GM11168 (cell line): ENCODE measurements around the gene GRIK1.

ENCODE experiments used
- in situ Hi-C: fragments of 300-500 bp; cut with MboI; formaldehyde crosslinking; loops from one replicate; pipeline ENCODE4 v1.12.0; 2022; ENCODE audit warnings: low sequenced_read_pairs; ENCODE audit not compliant: unreplicated experiment

Gene GRIK1

DNA sequence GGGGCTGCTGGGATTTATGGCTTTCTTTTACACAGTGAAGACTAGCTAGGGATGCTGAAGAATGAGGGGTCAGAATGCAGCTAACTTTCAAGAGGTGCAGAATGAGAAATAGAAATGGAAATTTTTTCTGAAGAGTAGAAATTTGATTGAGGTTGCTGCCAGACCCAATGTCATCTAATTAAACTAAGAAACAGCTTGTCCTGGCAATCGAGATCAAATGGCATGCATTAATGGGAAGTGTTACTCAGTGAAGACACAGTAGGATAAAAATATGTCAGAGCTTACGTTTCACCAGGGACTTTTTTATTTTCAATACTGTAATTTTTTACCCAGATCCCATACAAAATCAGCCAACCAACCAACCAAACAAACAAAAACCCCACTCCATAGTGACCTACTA lies 306.0 kb downstream of the GRIK1 start:
- in situ Hi-C loops, result no loop called here

DNA sequence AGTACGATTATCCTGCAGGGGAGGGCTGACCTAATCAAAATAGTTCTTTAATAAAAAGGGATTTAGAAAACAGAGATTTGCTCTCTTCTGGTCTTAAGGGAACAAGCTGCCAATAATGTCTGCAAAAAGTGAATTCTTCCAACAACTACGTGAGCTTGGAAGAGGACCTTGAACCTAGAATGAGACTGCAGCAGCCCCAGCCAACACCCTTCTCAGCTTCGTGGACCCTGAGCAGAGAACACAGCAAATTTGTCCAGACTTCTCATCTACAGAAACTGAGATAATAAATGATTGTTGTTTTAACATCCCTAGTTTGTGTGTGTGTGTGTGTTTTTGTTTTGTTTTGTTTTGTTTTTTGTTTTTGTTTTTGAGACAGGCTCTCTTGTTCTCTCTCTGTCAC lies 309.4 kb downstream of the GRIK1 start:
- in situ Hi-C loops, result no loop called here

DNA sequence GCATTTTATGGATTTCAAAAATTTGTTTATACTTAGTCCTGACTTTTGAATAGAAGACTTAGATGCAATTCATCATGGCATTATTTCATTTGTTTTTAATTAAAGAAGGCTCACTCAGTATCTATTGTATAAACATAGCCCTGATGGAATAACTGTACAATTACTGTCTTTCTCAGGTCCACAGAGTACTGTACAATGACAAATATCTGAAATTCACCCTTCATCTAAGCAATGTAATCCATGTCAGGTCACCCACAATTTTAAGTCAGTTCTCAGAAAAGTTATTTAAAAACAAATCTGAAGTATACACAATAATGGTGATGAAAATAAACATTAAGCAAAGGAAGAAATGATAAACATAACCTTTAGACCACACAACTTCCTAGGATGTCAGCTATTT lies 311.9 kb downstream of the GRIK1 start:
- in situ Hi-C loops, result no loop called here

DNA sequence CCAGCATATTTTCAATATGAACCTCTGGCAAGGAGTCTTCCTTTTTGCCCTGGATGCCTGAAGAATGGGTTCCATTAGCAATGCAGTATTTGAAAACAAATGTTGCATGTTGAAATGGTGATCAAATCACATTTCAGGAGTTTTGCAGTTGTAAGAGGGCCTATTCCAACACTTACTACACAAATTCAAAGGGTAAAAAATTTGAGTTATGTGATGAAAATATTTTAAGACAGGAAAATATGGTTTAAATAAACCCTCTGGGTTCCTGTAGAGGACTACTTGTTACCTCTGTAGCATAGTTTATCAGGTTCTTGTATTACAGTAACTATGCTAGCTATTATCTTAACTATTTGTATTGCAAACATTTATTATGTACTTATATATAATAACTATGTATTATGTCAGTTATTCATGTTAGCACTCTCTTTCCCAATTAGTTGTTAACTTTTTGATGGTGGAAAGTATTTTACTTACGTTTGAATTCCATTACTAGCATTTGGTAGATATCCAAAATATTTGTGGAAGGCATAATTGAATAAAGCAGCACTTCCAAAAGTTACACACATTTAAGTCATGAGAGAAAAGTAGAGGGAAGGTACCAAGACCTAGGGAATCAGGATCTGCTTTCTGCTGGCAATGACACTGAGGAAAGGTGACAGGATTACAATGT lies 312.9 kb downstream of the GRIK1 start:
- in situ Hi-C loops, result no loop called here

DNA sequence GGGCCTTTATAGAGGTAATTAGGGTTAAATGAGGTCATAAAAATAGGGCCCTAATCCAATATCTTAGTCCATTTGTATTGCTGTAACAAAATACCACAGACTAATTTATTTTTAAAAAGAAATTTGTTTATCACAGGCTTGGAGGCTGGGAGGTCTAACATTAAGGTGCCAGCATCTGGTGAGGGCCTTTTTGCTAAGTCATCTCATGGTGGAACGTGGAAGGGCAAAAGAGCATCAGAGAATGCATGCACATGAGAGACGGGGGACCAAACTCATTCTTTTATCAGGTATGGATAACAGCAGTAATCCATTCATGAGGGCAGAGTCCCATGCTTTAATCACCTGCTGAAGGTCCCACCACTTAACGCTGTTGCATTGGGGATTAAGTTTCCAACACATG lies 313.8 kb downstream of the GRIK1 start:
- in situ Hi-C loops, result no loop called here

DNA sequence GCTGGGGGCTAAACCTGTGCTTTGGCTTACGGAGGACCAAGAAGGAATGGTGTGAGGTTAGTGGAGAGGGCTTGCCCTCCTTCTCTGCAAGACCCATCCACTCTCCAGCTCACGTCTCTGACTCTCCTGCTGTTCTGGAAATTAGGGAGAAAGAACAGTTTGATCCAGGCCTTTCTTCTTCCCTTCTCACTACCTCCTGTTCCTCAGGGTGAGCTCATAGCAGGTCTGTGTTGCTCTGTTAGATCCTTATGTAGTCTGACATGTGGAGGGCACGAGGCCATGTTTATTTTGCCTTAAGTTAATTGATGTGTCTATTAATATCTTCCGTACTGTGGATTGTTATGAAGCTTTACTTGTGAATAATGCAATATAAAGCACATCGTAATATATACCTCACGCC lies 315.0 kb downstream of the GRIK1 start:
- in situ Hi-C loops, result no loop called here

DNA sequence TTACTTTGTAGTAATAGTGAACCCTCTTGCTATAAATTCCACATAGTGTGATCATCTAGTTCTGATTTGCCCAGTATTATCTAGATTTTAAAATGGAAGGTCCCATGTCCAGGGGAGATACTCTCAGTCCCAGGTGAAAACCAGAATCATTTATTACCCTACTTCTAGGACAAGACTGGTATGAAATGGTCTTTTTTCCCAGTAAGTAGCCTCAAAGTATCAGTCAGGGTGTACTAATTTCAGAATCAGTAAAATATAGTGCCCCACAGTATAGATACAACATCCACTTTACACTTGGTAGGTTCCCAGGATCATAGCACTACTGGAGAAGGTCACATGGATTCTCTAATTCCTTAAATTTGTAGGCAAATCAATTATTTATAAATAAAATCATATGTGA lies 318.3 kb downstream of the GRIK1 start:
- in situ Hi-C loops, result no loop called here

DNA sequence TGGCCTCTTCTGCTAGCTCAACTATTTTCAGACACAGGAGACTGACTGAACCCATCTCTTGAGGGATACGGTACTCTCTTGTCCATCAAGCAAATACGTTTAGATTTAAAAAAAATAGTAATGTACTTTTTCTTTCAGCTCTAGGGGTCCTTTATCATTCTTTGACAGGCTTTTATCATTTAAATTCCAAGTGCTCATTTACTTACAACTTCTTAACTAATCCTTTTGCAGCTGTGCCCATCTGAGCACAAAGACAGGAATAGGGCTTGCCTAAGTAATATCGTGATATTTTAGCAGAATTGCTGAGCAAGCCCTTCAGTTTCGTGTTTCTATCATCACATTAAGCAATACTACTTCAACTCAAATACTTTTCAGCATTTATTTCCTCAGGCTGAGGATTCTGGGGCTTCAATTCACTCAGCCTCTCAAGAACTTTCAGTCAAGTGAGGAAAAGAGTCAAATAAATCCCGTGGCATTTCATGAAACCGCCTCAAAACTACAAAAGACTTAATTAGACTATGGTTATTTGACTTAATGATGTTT lies 323.5 kb downstream of the GRIK1 start:
- in situ Hi-C loops, result no loop called here

DNA sequence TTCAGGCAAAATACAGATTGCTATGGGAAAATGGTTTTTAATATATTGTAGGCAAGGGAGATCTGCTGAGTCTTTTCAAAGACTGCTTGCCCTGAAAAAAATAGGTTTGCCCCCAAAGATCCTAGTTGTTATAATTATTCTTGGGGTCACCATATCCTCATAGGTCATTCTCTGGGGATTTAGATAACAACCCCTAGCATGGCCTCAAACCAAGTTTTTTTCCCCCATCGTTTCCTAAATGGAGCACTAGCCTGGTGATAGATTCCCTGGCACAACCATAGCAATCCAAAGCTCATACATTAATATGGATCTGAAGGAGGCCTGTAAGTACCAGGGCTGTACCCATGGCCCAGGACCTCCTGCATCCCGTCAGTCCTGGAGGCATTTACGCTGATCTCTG lies 325.9 kb downstream of the GRIK1 start:
- in situ Hi-C loops, result no loop called here

DNA sequence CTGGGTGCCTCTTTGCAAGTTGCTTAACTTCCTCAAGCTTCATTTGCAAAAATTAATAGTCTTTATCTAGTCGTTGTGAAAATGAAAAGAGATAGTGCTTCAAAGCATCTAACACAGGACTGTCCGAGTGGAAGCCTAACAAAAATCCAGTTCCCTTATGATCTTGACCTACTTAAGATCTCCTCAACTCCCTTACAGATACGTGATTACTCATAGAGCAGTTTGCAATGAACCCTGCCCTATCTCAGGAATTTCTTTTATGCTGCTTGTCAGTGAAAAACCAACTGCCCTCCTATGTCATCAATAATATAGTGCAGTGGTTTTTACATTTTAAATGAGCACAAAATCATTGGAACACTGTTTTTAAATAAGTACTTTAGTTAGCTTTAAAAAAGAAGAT lies 326.8 kb downstream of the GRIK1 start:
- in situ Hi-C loops, result no loop called here

DNA sequence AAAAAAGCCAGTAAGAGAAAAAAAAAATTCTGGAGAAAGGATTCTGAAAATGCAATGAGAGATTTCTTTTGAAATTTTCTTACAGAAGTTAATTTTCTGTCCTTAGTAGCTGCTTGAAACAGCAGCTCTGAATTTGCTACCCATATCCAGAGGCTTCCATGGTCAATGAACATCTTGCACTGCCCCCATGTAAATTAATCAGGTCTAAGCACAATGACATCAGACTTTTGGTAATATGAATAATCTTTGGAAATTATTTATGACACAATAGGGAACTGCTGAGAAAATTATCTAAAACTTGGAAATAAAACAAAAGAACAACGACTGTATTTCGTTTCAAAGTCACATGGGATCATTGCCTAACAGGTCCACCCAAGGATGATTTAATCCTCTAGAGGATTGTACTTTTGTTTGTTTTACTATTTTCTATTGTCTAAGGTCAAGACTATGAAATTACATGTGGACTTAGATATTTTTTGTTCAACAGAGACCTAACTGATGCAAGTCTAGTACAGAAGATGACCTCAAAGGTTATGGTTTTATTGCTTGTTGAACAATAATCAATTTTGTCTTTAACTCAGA lies 328.9 kb downstream of the GRIK1 start:
- in situ Hi-C loops, result no loop called here

DNA sequence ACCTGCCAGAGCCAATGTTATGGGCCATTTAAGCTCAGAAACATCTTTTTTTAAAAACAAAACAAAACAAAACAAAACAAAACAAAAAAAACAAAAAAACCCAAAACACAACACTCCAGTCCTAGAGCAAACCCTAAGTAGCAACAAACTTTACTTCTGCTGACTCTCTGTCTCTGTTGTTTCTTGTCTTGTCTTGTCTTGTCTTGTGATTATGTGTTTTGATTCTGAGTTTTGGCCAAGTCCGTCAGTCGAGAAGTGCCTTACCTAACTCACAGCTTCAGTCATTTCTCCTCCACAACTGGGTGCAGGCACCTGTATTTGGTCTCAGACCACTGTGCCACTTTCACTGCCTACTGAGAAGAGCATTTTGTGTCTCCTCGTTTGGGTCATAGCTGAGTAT lies 333.2 kb downstream of the GRIK1 start:
- in situ Hi-C loops, result loop anchor here (5.0 kb wide), 1 partner anchor 76 kb away; no protein-coding TSS in a partner anchor

DNA sequence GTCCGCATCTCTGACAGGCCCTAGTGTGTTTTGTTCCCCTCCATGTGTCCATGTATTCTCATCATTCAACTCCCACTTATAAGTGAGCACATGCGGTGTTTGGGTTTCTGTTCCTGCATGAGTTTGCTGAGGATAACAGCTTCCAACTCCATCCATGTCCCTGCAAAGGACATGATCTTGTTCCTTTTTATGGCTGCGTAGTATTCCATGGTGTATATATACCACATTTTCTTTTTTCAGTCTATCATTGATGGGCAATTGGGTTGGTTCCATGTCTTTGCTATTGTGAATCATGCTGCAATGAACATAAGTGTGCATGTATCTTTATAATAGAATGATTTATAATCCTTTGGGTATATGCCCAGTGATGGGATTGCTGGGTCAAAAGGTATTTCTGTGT lies 334.6 kb downstream of the GRIK1 start:
- in situ Hi-C loops, result loop anchor here (5.0 kb wide), 1 partner anchor 77 kb away; no protein-coding TSS in a partner anchor

DNA sequence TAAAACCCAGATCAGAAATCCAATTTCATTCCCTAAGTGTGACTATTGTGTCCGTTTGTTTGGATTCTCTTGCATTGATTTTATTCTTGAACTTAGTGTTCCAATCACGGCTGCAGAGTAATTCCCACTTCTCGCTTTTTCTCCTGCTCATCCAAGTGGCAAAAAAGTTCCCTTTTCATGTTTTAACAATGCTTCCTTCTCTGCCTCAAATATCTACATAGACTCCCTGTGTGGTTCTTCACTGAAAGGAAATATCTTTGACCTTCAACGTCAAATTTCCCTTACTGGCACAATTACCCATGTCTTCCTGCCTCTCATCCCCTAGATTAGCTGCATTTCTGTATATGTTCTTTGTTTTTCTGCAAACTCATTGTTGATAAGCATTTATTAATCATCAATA lies 335.7 kb downstream of the GRIK1 start:
- in situ Hi-C loops, result no loop called here

DNA sequence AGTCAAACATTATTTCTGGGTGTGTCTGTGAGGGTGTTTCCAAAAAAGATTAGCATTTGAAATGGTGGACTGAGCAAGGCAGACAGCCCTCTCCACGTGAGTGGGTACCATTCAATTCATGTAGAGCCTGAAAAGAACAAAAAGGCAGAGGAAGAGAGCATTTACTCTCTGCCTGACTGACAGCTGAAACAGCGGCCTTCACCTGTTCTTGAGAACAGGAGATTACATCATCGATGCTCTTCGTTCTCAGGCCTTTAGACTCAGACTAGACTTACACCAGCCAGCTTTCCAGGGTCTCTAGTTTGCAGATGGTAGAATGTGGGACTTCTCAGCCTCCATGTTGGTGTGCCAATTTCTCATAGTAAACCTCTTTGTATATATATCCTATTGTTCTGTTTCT lies 338.7 kb downstream of the GRIK1 start:
- in situ Hi-C loops, result no loop called here

DNA sequence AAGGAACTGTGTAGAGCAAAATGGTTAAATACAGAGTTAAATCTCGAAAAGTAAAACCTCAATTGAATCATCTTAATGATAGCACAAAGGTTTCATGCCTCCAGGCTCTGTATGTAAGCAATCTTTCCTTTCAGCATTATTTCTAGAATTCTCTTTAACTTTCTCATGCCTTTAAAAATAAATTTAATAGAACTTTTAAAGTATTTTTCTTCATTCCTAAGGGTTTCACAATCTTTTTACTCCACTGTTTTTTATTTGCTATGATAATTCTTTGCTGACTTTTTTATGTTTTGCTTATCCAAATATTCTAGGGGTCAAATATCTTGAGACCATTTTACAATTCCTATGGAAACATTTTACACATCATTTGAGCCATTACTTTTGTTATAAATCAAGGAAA lies 353.1 kb downstream of the GRIK1 start:
- in situ Hi-C loops, result no loop called here

DNA sequence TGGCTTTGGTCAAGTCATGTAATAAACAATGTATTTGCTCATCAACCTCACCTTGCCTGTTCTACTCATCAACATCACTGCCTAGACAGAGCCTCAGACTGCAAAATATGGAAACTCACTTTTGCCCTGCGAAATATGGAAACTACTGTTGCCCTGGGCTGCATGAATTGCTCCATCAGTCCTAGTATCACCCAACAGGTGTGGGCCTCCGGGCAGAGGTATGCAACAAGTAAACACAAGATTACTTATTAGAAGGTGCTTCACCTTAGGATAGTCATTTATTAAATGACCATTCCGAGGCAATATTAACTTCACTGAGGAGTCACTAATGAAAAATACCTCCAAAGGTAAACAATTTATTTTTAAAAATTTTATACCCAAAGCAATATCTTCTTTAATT lies 354.3 kb downstream of the GRIK1 start:
- in situ Hi-C loops, result no loop called here

DNA sequence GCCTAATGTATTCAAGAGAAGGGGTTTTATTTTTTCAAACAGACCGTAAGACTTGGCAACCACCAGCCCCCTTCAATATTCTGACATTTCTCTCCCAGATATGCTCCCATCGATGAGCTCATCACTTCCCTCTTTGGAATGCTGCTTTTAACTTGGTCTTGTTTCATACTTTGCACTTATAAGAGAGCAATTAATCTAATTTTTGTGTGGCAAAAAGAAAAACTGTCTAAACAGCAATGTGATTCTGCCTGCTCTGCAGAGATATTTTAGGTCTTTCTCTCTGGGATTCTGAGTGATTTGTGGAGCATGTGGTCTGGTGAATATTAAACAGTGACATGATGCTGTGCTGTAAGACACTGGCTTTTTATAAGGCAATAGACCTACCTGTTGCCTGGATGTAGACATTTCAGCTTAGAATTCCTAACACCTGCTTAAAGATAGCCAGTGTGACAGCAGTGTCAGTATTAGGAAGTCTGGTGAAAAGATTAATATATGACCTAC lies 356.3 kb downstream of the GRIK1 start:
- in situ Hi-C loops, result no loop called here

DNA sequence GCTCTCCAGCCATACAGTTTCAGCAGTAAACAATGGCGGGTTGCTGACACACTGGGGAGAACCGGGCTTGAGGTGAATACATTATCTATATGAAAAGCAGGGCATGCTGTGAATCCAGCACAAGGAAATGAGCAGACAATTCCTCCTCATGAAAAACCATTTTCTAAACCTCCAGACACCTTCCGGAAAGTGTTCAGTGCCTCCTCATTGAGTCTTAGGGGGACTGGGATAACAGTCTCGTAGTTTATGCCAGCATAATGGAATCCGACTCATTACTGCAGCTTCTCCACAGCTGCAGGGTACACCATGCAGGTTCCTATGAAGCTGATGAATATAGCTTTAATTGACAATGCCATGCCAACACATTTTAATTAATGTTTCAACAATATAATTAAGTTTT lies 356.9 kb downstream of the GRIK1 start:
- in situ Hi-C loops, result no loop called here

DNA sequence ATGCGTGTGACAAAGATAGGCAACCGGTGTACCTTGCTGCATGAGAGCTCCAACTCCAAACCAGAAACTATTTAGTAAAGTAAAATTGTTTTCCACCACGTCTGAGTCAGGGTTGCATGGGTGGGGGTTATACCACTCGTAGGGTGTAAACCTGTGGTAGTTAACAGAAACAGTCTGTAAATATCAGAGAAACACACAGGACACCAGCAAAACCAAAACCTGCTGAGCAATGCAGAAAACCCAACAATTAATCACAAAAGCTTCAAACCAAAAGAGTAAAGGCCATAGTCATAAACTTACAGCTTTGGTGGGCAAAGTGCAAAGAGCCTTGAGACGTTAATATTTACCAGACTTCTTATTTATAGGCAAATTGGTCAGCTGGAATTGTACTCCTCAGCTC lies 358.4 kb downstream of the GRIK1 start:
- in situ Hi-C loops, result no loop called here

DNA sequence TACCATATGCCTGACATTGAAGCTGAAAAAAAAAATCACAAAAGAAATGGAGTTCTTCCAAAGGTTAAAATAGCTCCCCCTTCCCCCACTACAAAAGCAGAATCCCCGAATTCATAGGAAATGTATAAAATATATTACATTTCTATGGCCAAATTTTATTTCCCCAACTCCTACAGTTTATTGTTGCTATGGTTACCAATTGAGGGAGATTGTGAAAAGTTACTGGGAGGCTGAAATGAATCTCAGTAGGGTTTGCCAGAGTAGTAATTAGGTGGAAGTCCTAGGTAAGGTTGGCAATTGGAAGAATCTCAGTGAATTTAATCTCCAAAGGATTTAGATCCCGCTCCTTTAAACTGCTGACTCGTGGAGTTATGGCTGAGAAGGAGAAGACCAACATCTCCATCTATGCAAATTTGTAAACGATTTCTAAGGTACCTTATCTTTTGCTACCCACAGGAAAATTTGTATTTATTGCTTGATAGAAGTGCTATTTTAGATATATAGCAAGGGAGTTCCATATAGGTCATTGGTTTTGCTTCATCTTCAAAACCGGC lies 359.0 kb downstream of the GRIK1 start:
- in situ Hi-C loops, result no loop called here

DNA sequence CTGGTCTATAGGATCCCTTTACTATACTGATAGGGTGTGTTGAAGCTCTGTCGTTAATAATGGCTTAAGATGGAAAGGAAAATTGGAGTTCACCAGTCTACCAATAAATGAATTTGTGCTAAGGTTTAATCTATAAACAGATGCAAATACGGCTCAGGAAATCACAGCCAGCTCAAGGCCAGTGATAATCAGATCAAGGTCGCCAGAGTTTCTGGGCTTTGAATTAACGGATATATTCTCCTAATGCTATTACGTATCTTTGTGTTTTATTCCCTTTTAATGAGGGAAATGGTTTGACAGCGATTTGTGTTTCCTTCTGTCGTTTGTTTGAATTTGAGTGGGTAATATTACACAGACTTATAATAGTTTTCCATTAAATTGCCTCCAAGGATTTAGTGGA lies 361.5 kb downstream of the GRIK1 start:
- in situ Hi-C loops, result no loop called here
